ENCODE data around the gene DPY19L1. TPM values are rescaled to one million over a fixed set of nuclear protein-coding genes. Genes with fewer than 3 reads are reported as not detected.
"Not testable (repeated sequence)": the region's sequence is repeated elsewhere in the genome, so short reads cannot be mapped to it uniquely, and the experiment has no call there.

DPY19L1 gene
- total RNA-seq, 1 experiment from 2014 or later = 92.8 TPM

DNA sequence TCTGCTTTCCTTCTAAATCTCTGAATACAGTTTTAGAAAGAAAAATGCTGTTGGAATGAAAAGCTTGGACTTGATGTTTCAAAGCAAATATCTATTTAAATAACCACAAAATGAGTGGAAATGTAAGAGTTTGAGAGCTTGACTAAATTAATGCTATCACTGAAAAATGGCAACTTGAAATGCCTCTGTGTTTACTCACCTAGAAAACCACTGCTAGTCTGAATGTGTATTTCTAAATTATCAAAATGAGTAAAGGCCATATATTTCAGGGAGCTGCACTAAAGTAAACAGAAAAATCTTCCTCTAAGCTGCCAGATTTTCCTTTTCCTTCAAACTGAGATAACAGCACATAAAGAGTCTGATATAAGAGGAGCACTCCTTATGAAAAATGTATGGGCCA, 87.9 kb downstream of the DPY19L1 start:
- no peak for DNase-seq (ENCODE audit: low read depth, low spot score)
- in situ Hi-C loops (cut with HindIII; ENCODE audit: low pct_unique_long_range_greater_than_20kb, low sequenced_read_pairs) = no loop called here

DNA sequence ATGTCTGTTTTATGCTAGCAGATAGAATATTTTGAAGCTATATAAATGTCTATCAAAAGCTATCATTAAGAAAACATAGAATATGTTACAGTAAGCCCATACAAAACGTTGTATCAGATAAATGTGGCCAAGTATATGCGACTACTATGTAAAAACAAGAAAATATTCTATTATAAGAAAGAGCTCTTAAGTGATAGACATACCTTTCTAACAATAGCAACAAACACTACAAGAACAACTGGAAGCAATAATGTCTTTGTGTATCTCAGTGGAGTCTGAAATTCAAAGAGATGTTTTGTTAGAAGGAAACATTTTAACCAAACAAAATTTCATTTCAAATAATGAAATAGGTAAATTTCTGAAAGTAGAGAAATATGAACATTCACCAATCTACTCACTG, 89.9 kb downstream of the DPY19L1 start:
- DNase-seq (ENCODE audit: low read depth, low spot score); in situ Hi-C loops (cut with HindIII; ENCODE audit: low pct_unique_long_range_greater_than_20kb, low sequenced_read_pairs): not testable (repeated sequence)

GRCh38 chr7:34946486-34946885, 90.8 kb downstream of the DPY19L1 start:
- in situ Hi-C loops (cut with HindIII; ENCODE audit: low pct_unique_long_range_greater_than_20kb, low sequenced_read_pairs) = no loop called here
- no peak for DNase-seq (ENCODE audit: low read depth, low spot score)

- DNase-seq (ENCODE audit: low read depth, low spot score); in situ Hi-C loops (cut with HindIII; ENCODE audit: low pct_unique_long_range_greater_than_20kb, low sequenced_read_pairs): not testable (repeated sequence)
Measured at GRCh38 chr7:34945894-34946477, 91.3 kb downstream of the DPY19L1 start.

DNA sequence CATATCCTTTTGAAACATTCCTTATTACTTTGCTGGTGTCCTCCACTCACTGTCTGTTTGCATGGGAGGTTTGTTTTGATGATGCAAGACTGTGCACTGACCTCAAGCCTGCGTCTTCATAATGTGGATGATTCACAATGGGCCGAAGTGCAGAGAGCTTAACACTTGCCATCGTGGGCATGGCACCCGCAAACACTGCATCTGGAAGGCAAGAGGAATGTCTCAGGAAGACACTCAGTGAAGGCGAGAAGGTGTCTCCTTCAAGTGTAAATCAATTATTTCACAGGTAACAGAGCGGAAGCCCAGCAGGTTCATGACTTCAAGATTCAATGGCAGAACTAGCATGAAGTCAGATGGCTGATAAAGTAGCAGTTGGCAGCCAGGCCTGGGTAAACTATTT, 98.1 kb downstream of the DPY19L1 start:
- in situ Hi-C loops (cut with HindIII; ENCODE audit: low pct_unique_long_range_greater_than_20kb, low sequenced_read_pairs) = no loop called here
- DNase-seq (ENCODE audit: low read depth, low spot score) = no peak

DNA sequence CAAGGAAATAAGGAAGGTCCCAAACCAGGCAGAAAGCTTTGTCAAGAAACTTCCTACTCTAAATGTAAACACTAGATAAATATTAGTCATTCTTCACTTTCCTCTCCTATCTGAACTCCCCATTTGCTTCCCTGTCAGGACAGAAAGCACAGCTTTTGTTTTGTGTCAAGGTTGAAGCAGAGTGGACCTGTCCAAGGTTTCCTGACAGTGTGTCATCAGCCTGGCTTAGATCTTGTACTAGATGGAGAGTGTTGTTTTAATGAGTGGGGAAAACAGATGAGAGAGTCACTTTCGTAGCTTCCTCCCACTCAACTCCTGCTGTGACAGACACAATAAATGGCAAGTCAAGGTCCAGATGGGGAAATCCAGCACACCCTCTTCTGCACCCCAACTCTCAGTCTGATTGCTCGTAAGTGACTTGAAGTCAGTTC, 101.5 kb downstream of the DPY19L1 start:
- not testable (repeated sequence) for DNase-seq (ENCODE audit: low read depth, low spot score)

GRCh38 chr7:34931739-34932138, 105.5 kb downstream of the DPY19L1 start:
- in situ Hi-C loops (cut with HindIII; ENCODE audit: low pct_unique_long_range_greater_than_20kb, low sequenced_read_pairs) = no loop called here
- DNase-seq (ENCODE audit: low read depth, low spot score) = no peak

More for the DNA sequence above, 101.5 kb downstream of the DPY19L1 start:
- in situ Hi-C loops (cut with HindIII; ENCODE audit: low pct_unique_long_range_greater_than_20kb, low sequenced_read_pairs) = not testable (repeated sequence)

DNA sequence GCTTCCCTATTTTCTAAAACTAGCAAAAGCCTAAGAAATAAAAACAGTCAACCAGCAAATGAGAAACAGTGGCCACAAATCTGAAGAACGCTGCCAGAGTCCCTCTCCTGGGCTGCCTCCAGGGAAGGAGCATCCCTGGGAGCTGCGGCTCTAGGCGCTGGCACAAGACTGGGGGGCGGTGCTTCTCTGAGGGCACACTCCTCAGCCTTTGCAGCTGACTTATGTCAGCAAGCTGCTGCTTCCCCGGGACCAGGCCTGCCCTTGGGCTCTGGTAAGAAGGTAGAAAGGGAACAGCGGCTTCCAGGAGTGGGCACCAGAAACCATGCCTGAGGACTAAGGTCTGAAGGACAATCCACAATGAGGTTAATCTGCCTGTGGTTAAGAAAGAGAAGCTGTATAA, 107.5 kb downstream of the DPY19L1 start:
- in situ Hi-C loops (cut with HindIII; ENCODE audit: low pct_unique_long_range_greater_than_20kb, low sequenced_read_pairs) = not testable (repeated sequence)
- peak; percentile 26 for DNase-seq (ENCODE audit: low read depth, low spot score)

DNA sequence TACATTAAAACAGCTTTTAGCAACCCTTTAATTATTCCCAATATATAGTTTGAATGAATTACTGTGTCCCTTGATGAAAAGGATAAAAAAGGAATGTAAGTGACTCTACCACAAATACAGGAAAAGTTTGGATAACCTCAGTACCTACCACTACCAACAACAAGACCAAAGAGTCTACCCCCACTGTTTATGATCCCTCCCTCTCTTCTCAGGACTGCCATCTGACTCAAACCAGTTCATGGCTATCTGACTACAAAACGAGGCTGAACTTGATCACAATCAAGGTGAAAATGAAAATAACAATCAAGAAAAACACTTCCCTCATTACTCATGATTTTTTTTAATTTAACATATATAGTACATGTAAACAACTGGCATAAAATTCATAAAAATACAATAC, 108.7 kb downstream of the DPY19L1 start:
- in situ Hi-C loops (cut with HindIII; ENCODE audit: low pct_unique_long_range_greater_than_20kb, low sequenced_read_pairs) = no loop called here
- no peak for DNase-seq (ENCODE audit: low read depth, low spot score)

- in situ Hi-C loops (cut with HindIII; ENCODE audit: low pct_unique_long_range_greater_than_20kb, low sequenced_read_pairs) = no loop called here
- DNase-seq (ENCODE audit: low read depth, low spot score) = peak; percentile 83
Measured at GRCh38 chr7:34928052-34928451, 109.2 kb downstream of the DPY19L1 start.

- DNase-seq (ENCODE audit: low read depth, low spot score); in situ Hi-C loops (cut with HindIII; ENCODE audit: low pct_unique_long_range_greater_than_20kb, low sequenced_read_pairs): not testable (repeated sequence)
Measured at GRCh38 chr7:34920470-34920869, 116.8 kb downstream of the DPY19L1 start.

GRCh38 chr7:34919038-34919437, 118.2 kb downstream of the DPY19L1 start:
- in situ Hi-C loops (cut with HindIII; ENCODE audit: low pct_unique_long_range_greater_than_20kb, low sequenced_read_pairs); DNase-seq (ENCODE audit: low read depth, low spot score): not testable (repeated sequence)

- DNase-seq (ENCODE audit: low read depth, low spot score); in situ Hi-C loops (cut with HindIII; ENCODE audit: low pct_unique_long_range_greater_than_20kb, low sequenced_read_pairs): not testable (repeated sequence)
Measured at GRCh38 chr7:34918198-34918861, 119.0 kb downstream of the DPY19L1 start.

DNA sequence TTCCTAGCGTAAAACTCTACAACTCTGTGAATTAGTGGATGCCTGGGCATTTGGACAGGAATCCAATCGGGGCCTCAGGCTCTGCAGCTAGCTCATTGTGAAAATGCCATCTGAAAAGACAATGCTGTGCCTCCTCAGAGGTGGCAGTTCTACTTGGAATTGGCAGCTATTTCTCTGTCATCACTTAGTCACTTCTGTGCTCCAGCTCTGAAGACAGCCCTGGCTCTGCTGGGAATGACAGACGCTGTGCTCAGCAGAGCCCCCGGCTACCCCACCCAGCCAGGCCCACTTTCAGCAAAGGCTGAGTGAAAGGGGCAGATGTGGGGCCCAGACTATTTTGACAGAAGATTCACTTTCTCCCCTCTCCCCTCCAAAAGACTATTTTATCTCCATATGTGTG, 119.8 kb downstream of the DPY19L1 start:
- DNase-seq (ENCODE audit: low read depth, low spot score); in situ Hi-C loops (cut with HindIII; ENCODE audit: low pct_unique_long_range_greater_than_20kb, low sequenced_read_pairs): not testable (repeated sequence)

DNA sequence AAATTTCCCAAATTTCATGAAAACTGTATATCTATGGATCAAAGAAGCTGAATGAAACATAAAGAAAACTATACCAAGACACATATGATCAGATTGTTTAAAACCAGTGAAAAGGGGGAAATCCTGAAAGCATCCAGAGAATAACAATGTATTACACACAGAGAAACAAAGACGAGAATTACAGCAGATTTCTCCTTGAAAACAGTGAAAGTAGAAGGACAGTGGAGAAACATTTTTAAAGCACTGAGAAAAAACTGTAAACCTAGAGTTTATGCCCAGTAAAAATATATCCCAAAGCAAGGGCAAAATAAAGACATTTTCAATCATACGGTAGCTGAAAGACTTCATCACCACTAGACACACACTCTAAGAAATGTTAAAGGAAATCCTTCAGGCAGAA, 121.0 kb downstream of the DPY19L1 start:
- no peak for DNase-seq (ENCODE audit: low read depth, low spot score)
- in situ Hi-C loops (cut with HindIII; ENCODE audit: low pct_unique_long_range_greater_than_20kb, low sequenced_read_pairs) = no loop called here

GRCh38 chr7:34912236-34912635, 125.0 kb downstream of the DPY19L1 start:
- no peak for DNase-seq (ENCODE audit: low read depth, low spot score)
- in situ Hi-C loops (cut with HindIII; ENCODE audit: low pct_unique_long_range_greater_than_20kb, low sequenced_read_pairs) = no loop called here

DNA sequence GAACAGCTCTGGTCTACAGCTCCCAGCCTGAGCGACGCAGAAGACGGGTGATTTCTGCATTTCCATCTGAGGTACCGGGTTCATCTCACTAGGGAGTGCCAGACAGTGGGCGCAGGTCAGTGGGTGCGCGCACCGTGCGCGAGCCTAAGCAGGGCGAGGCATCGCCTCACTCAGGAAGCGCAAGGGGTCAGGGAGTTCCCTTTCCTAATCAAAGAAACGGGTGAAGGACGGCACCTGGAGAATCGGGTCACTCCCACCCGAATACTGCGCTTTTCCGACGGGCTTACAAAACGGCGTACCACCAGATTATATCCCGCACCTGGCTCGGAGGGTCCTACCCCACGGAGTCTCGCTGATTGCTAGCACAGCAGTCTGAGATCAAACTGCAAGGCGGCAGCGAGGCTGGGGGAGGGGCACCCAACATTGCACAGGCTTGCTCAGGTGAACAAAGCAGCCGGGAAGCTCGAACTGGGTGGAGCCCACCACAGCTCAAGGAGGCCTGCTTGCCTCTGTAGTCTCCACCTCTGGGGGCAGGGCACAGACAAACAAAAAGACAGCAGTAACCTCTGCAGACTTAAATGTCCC, 130.9 kb downstream of the DPY19L1 start:
- in situ Hi-C loops (cut with HindIII; ENCODE audit: low pct_unique_long_range_greater_than_20kb, low sequenced_read_pairs); DNase-seq (ENCODE audit: low read depth, low spot score): not testable (repeated sequence)

- DNase-seq (ENCODE audit: low read depth, low spot score) = no peak
- in situ Hi-C loops (cut with HindIII; ENCODE audit: low pct_unique_long_range_greater_than_20kb, low sequenced_read_pairs) = no loop called here
Measured at GRCh38 chr7:34904987-34905386, 132.3 kb downstream of the DPY19L1 start.

- DNase-seq (ENCODE audit: low read depth, low spot score); in situ Hi-C loops (cut with HindIII; ENCODE audit: low pct_unique_long_range_greater_than_20kb, low sequenced_read_pairs): not testable (repeated sequence)
Measured at GRCh38 chr7:34903921-34904320, 133.4 kb downstream of the DPY19L1 start.
